PC-3 (cell line): ENCODE measurements around the gene LRP5. TPM values are rescaled to one million over a fixed set of nuclear protein-coding genes. Genes with fewer than 3 reads are reported as not detected.

Experiments
- ATAC-seq: fragments of 200-7000 bp; cut with Tn5 transposase; 2 replicates; pipeline ENCODE4 v1.9.1; 2020; ENCODE audit warnings: mild to moderate bottlenecking, moderate library complexity
- BruUV-seq: library from RNA; stranded (reverse); fragments of 400-500 nt; replicated peaks from 2 replicates; lab custom pipeline; 2021; lab: Mats Ljungman, UMichigan
- CTCF ChIA-PET: fragments of 300-600 bp; sonication (Branson Sonifier 250); formaldehyde crosslinking; loops from one replicate; lab custom pipeline; 2022; ENCODE audit warnings: antibody characterized with exemption; lab: Charles Lee
- POLR2A ChIA-PET: fragments of 300-600 bp; sonication (Branson Sonifier 250); formaldehyde crosslinking; loops from one replicate; lab custom pipeline; 2022; ENCODE audit warnings: antibody characterized with exemption; ENCODE audit not compliant: unreplicated experiment; lab: Charles Lee
- DNase-seq: peaks from one replicate; pipeline ENCODE4 v3.0.0-alpha.2; 2015
- H2AFZ ChIP-seq: fragments of 300-600 bp; sonication (generic); 2 replicates; pipeline ENCODE4 v1.6.0; 2016; ENCODE audit warnings: antibody characterized with exemption, low read length
- H3F3A ChIP-seq: fragments of 300-600 bp; sonication (generic); one replicate; pipeline ENCODE4 v1.6.0; 2017; ENCODE audit warnings: antibody characterized with exemption, low read length, control low read depth, mild to moderate bottlenecking; ENCODE audit not compliant: unreplicated experiment
- H3K27ac ChIP-seq: fragments of 300-600 bp; sonication (generic); 2 replicates; pipeline ENCODE4 v1.5.1; 2016; ENCODE audit warnings: mild to moderate bottlenecking, low read length
- H3K27me3 ChIP-seq: fragments of 300-600 bp; sonication (generic); 2 replicates; pipeline ENCODE4 v1.6.1; 2016; ENCODE audit warnings: low read length, mixed read lengths
- H3K36me3 ChIP-seq: fragments of 300-600 bp; sonication (generic); 2 replicates; pipeline ENCODE4 v1.6.1; 2016; ENCODE audit warnings: low read depth, mixed run types, low read length, mixed read lengths
- H3K4me1 ChIP-seq: fragments of 300-600 bp; sonication (generic); 2 replicates; pipeline ENCODE4 v1.5.1; 2016; ENCODE audit warnings: low read length; ENCODE audit not compliant: insufficient read depth
- H3K4me2 ChIP-seq: fragments of 300-600 bp; sonication (generic); 2 replicates; pipeline ENCODE4 v1.6.0; 2016; ENCODE audit warnings: low read length
- H3K4me3 ChIP-seq: fragments of 300-600 bp; sonication (generic); 2 replicates; pipeline ENCODE4 v1.5.1; 2016; ENCODE audit warnings: mild to moderate bottlenecking, low read length, mixed read lengths
- H3K79me2 ChIP-seq: fragments of 300-600 bp; sonication (generic); 2 replicates; pipeline ENCODE4 v1.6.1; 2017; ENCODE audit warnings: low read length, mixed read lengths
- H3K9ac ChIP-seq: fragments of 300-600 bp; sonication (generic); 2 replicates; pipeline ENCODE4 v1.6.0; 2016; ENCODE audit warnings: mild to moderate bottlenecking, low read length
- H3K9me2 ChIP-seq: fragments of 300-600 bp; sonication (generic); replicated peaks from 2 replicates; pipeline ENCODE4 v1.6.1; 2016; ENCODE audit warnings: mixed run types, low read length, mixed read lengths
- H3K9me3 ChIP-seq: fragments of 300-600 bp; sonication (generic); 2 replicates; pipeline ENCODE4 v1.6.1; 2016; ENCODE audit warnings: low read length, mixed read lengths
- H4K20me1 ChIP-seq: fragments of 300-600 bp; sonication (generic); 2 replicates; pipeline ENCODE4 v1.6.1; 2016; ENCODE audit warnings: low read length, mixed read lengths
- CTCF ChIP-seq: fragments of 300-600 bp; sonication (generic); conservative IDR thresholded peaks from 2 replicates; pipeline ENCODE4 v1.5.1; 2017; ENCODE audit warnings: antibody characterized with exemption, low read depth, mild to moderate bottlenecking, low read length
- EZH2 ChIP-seq: fragments of 300-600 bp; sonication (generic); IDR thresholded peaks from one replicate; pipeline ENCODE4 v1.6.1; 2017; ENCODE audit warnings: antibody characterized with exemption, mild to moderate bottlenecking, low read length; ENCODE audit not compliant: unreplicated experiment
- EZH2phosphoT487 ChIP-seq: fragments of 300-600 bp; sonication (generic); IDR thresholded peaks from 2 replicates; pipeline ENCODE4 v1.6.1; 2018; ENCODE audit warnings: mild to moderate bottlenecking, antibody characterized with exemption, low read length, borderline replicate concordance
- intact Hi-C: fragments of 100-400 bp; cut with micrococcal nuclease; formaldehyde crosslinking; loops from 2 replicates; pipeline ENCODE4 v1.9.0; 2023
- total RNA-seq: library from RNA; depleted of rRNA; stranded (reverse); fragments of >200 nt; gene quantifications from 2 replicates; pipeline ENCODE4 v1.2.3, GENCODE V29; 2014

LRP5 gene
- total RNA-seq, 1 experiment from 2014 or later = 64.3 TPM

GRCh38 chr11:68367252-68367651, 54.9 kb downstream of the LRP5 start:
- POLR2A ChIA-PET = no interaction called here
- no peaks in the 10 kb centered on the region for H3F3A ChIP-seq
- H3K9ac ChIP-seq = no peak overlapping the region
- no peaks in the 10 kb centered on the region for H4K20me1 ChIP-seq
- H3K36me3 ChIP-seq = peaks cover 25% of the 10 kb centered on the region
- CTCF ChIA-PET = no interaction called here
- no peak overlapping the region for H3K4me2 ChIP-seq
- H3K79me2 ChIP-seq = no peaks in the 10 kb centered on the region
- DNase-seq (no peak), ATAC-seq (no peak)
- no peaks in the 10 kb centered on the region for H3K9me3 ChIP-seq
- no peaks in the 10 kb centered on the region for H3K9me2 ChIP-seq
- intact Hi-C loops = no loop called here
- H3K4me1 ChIP-seq = no peaks in the 10 kb centered on the region
- no peak overlapping the region for H3K27ac ChIP-seq
- no peak overlapping the region for H2AFZ ChIP-seq
- H3K27me3 ChIP-seq = no peaks in the 10 kb centered on the region
- TF ChIP-seq CTCF (no peak), EZH2 (no peak), EZH2phosphoT487 (no peak)
- H3K4me3 ChIP-seq = no peak overlapping the region
- BruUV-seq = no TSS peak

GRCh38 chr11:68369756-68370155, 57.4 kb downstream of the LRP5 start:
- Histone ChIP-seq H3K9ac (no peak overlapping the region), H4K20me1 (no peaks in the 10 kb centered on the region), H3K27ac (no peak overlapping the region), H3K36me3 (peaks cover 24% of the 10 kb centered on the region), H2AFZ (no peak overlapping the region), H3K4me3 (no peak overlapping the region), H3K9me2 (no peaks in the 10 kb centered on the region), H3K27me3 (no peaks in the 10 kb centered on the region), H3K4me2 (no peak overlapping the region), H3K79me2 (no peaks in the 10 kb centered on the region), H3K9me3 (no peaks in the 10 kb centered on the region), H3K4me1 (no peaks in the 10 kb centered on the region), H3F3A (no peaks in the 10 kb centered on the region)
- intact Hi-C loops = no loop called here
- POLR2A ChIA-PET = no interaction called here
- DNase-seq (no peak), ATAC-seq (no peak)
- BruUV-seq = no TSS peak
- CTCF ChIA-PET = no interaction called here
- no peak for TF ChIP-seq EZH2
- no peak for TF ChIP-seq CTCF
- no peak for TF ChIP-seq EZH2phosphoT487

- ChIA-PET CTCF (no interaction called here), POLR2A (interaction anchor here (0.5 kb wide), 1 partner anchor 37 kb away, joined by 4 read pairs; no protein-coding TSS in a partner anchor)
- Histone ChIP-seq H3K79me2 (no peaks in the 10 kb centered on the region), H3K9me3 (no peaks in the 10 kb centered on the region), H3K9me2 (no peaks in the 10 kb centered on the region), H3K9ac (no peak overlapping the region), H3K4me1 (no peaks in the 10 kb centered on the region), H2AFZ (no peak overlapping the region), H3K27me3 (no peaks in the 10 kb centered on the region), H3K4me3 (no peak overlapping the region), H3K27ac (no peak overlapping the region), H3F3A (no peaks in the 10 kb centered on the region), H3K4me2 (no peak overlapping the region), H3K36me3 (peaks cover 21% of the 10 kb centered on the region), H4K20me1 (no peaks in the 10 kb centered on the region)
- ATAC-seq (no peak), DNase-seq (no peak)
- no TSS peak for BruUV-seq
- TF ChIP-seq EZH2phosphoT487 = no peak
- TF ChIP-seq CTCF = no peak
- TF ChIP-seq EZH2 = no peak
- intact Hi-C loops = no loop called here
These were observed 58.1 kb downstream of the LRP5 start for GRCh38 chr11:68370211-68371111.
